AG10803 (cell line): ENCODE results near the gene CDNF.

Experiments
- DNase-seq: peaks from one replicate; pipeline ENCODE4 v3.0.0; 2010; ENCODE audit warnings: low read depth
- H3K4me3 ChIP-seq: 2 replicates; pipeline ENCODE4 v1.5.1; 2011; ENCODE audit warnings: mild to moderate bottlenecking, low read length, control low read depth
- TF ChIP-seq, protein P1 (sequence below): conservative IDR thresholded peaks from 2 replicates; pipeline ENCODE4 v1.5.1; 2011; ENCODE audit warnings: mild to moderate bottlenecking, low read length, control low read depth, inconsistent platforms

CDNF gene

GRCh38 chr10:14858338-14858960 lies 20.6 kb upstream of the CDNF start:
- H3K4me3 ChIP-seq, result no peak overlapping the region
- TF ChIP-seq, protein P1, sequence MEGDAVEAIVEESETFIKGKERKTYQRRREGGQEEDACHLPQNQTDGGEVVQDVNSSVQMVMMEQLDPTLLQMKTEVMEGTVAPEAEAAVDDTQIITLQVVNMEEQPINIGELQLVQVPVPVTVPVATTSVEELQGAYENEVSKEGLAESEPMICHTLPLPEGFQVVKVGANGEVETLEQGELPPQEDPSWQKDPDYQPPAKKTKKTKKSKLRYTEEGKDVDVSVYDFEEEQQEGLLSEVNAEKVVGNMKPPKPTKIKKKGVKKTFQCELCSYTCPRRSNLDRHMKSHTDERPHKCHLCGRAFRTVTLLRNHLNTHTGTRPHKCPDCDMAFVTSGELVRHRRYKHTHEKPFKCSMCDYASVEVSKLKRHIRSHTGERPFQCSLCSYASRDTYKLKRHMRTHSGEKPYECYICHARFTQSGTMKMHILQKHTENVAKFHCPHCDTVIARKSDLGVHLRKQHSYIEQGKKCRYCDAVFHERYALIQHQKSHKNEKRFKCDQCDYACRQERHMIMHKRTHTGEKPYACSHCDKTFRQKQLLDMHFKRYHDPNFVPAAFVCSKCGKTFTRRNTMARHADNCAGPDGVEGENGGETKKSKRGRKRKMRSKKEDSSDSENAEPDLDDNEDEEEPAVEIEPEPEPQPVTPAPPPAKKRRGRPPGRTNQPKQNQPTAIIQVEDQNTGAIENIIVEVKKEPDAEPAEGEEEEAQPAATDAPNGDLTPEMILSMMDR, result no peak
- no peak for DNase-seq

- H3K4me3 ChIP-seq, result no peak overlapping the region
- no peak for DNase-seq
- TF ChIP-seq, protein P1, result no peak
Observed at GRCh38 chr10:14855453-14855852, 17.6 kb upstream of the CDNF start.

- TF ChIP-seq, protein P1, result no peak
- no peak overlapping the region for H3K4me3 ChIP-seq
- no peak for DNase-seq
Observed at GRCh38 chr10:14852236-14852635, 14.4 kb upstream of the CDNF start.

DNA sequence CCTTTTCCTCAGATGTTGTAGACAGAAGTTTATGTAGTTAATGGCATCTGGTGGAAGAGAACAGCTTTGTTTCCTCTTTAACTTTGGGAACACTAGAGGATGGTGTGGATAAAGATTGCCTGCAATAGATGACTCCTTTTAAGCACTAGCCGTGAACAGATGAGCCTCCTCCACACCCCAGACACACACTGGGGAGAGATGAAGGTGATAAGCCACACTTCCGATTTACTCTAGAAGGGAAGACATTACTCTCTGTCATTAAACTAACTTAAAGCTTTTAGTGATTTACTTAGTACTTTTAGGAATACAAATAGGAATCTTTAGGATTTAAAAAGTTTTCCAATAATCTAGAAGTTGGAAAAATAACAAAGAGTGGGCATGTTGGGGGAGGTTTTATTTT lies 7.1 kb upstream of the CDNF start:
- TF ChIP-seq, protein P1, result no peak
- H3K4me3 ChIP-seq, result no peak overlapping the region
- DNase-seq, result no peak

- DNase-seq, result no peak
- TF ChIP-seq, protein P1, result no peak
- no peak overlapping the region for H3K4me3 ChIP-seq
Observed at GRCh38 chr10:14843327-14843988, 5.6 kb upstream of the CDNF start.

DNA sequence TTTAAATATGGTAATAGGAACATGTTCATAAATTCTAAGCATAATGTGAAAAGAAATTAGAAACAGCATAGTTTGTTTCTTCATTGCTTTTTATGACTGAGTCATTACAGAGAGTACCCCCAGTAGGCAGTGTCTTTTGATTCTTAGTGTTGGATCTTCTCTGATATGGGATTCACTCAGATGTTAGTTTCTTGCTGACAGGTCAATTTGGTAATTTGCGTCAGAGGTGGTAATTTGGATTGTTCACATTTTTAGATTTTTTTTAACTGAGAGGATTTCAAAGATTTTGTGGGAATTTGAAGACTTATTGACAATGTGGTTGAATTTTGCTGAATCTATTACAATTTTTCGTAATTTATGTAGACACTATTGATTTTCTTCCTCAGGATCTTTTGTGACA lies 2.3 kb upstream of the CDNF start:
- no peak overlapping the region for H3K4me3 ChIP-seq
- TF ChIP-seq, protein P1, result no peak
- no peak for DNase-seq

DNA sequence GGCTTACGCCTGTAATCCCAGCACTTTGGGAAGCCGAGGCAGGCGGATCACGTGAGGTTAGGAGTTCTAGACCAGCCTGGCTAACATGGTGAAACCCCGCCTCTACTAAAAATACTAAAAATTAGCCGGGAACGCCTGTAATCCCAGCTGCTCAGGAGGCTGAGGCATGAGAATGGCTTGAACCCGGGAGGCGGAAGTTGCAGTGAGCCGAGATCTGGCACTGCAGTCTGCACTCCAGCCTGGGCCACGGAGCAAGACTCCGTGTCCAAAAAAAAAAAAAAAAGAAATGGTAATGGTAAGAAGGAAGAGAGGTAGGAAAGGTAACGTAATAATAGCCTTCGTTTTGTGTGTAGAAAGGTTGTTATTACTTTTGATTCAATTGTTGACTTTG lies 1.5 kb upstream of the CDNF start:
- peak; percentile 22 for DNase-seq
- TF ChIP-seq, protein P1, result no peak
- H3K4me3 ChIP-seq, result peak overlapping the region; percentile 96
